ENCODE measurements around the gene ZNF211.

ZNF211 gene

GRCh38 chr19:57653689-57654088 is 20.7 kb downstream of the ZNF211 start:
- TF ChIP-seq, protein P1, sequence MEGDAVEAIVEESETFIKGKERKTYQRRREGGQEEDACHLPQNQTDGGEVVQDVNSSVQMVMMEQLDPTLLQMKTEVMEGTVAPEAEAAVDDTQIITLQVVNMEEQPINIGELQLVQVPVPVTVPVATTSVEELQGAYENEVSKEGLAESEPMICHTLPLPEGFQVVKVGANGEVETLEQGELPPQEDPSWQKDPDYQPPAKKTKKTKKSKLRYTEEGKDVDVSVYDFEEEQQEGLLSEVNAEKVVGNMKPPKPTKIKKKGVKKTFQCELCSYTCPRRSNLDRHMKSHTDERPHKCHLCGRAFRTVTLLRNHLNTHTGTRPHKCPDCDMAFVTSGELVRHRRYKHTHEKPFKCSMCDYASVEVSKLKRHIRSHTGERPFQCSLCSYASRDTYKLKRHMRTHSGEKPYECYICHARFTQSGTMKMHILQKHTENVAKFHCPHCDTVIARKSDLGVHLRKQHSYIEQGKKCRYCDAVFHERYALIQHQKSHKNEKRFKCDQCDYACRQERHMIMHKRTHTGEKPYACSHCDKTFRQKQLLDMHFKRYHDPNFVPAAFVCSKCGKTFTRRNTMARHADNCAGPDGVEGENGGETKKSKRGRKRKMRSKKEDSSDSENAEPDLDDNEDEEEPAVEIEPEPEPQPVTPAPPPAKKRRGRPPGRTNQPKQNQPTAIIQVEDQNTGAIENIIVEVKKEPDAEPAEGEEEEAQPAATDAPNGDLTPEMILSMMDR (conservative IDR thresholded peaks at IDR 0.05; ENCODE audit: low read depth, low read length) = no peak
- H3K4me3 ChIP-seq (ENCODE audit: low read depth, low read length) = no peak overlapping the region
- DNase-seq (ENCODE audit: low read depth) = no peak

DNA sequence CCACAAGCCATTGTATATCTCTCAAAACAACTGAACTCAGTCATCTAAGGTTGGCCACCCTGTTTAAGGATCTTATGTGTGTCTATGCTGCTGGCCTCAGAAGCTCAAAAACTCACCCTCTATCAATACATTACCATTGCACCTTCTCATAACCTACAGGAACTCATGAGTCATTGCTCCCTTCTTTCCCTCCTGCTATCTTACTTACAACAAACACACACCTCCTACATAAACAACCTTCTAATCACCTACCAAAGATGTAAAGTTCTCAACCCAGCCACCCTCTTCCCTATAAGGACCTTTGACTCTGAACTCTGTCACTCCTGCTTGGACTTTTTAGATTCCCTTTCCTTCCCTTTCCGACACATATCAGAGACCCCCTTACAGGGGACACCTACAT is 22.5 kb downstream of the ZNF211 start:
- DNase-seq (ENCODE audit: low read depth) = no peak
- TF ChIP-seq, protein P1 (conservative IDR thresholded peaks at IDR 0.05; ENCODE audit: low read depth, low read length) = no peak
- no peak overlapping the region for H3K4me3 ChIP-seq (ENCODE audit: low read depth, low read length)

- no peak for DNase-seq (ENCODE audit: low read depth)
- no peak overlapping the region for H3K4me3 ChIP-seq (ENCODE audit: low read depth, low read length)
- TF ChIP-seq, protein P1 (conservative IDR thresholded peaks at IDR 0.05; ENCODE audit: low read depth, low read length) = no peak
These were observed 23.4 kb downstream of the ZNF211 start for GRCh38 chr19:57656346-57656745.

DNA sequence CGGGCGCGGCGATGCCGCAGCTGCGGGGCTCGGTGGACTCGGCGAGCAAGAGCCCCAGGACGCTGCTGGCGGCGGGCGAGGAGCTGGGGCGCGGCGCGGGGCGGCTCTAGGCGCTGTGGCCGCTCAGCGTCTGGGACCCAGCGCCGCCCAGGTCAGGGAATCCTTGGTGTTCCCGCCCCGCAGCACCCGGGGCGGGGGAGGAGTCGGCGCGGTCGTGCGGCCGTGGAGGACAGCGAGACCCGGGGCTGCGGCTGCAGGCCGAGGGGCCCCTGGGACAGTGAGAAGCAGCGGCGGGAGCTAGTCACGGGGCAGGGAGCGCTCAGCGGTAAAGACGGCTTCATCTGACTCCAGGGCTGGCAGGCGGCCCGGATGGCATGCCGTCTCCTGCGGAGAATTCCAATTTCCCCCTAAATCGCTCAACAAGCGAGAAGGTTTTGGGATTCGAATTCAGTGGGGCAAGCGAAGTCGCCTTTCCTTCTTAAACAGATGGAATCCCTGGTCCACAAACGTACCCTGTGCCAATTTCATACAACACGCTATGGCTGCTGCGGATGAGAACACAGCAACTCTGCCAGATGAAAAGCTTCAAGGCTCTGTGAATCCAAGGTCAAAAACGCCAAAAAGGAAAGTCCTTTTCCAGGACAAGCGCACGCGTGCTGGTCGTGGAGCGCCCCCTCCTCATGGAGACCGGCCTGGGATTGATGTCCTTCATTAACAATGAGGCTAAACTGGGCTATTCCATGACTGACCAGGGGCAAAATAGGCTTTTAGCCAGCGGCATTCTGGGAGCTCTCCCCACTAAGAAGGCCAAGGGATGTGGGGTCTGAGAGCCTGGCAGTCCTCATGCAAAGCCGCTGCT is 31.5 kb downstream of the ZNF211 start:
- peak overlapping the region; percentile 61 for H3K4me3 ChIP-seq (ENCODE audit: low read depth, low read length)
- TF ChIP-seq, protein P1 (conservative IDR thresholded peaks at IDR 0.05; ENCODE audit: low read depth, low read length) = no peak
- DNase-seq (ENCODE audit: low read depth) = peak; percentile 54

- no peak for DNase-seq (ENCODE audit: low read depth)
- no peak overlapping the region for H3K4me3 ChIP-seq (ENCODE audit: low read depth, low read length)
- TF ChIP-seq, protein P1 (conservative IDR thresholded peaks at IDR 0.05; ENCODE audit: low read depth, low read length) = no peak
These were observed 32.4 kb downstream of the ZNF211 start for GRCh38 chr19:57665261-57665806.

GRCh38 chr19:57667228-57667627 is 34.3 kb downstream of the ZNF211 start:
- TF ChIP-seq, protein P1 (conservative IDR thresholded peaks at IDR 0.05; ENCODE audit: low read depth, low read length) = no peak
- DNase-seq (ENCODE audit: low read depth) = no peak
- H3K4me3 ChIP-seq (ENCODE audit: low read depth, low read length) = no peak overlapping the region
